Keratinocyte (primary cell): ENCODE data around the gene FEN1. TPM values are rescaled to one million over a fixed set of nuclear protein-coding genes. Genes with fewer than 3 reads are reported as not detected.

Experiments
- DNase-seq: peaks from one replicate; pipeline ENCODE4 v3.0.0-alpha.2; 2011; ENCODE audit warnings: low read depth, missing footprints, low spot score
- FAIRE-seq: peaks from 2 replicates; lab custom pipeline; 2011; peaks lifted over from hg19 to GRCh38; lab: Jason Lieb, UNC
- H2AFZ ChIP-seq: 2 replicates; pipeline ENCODE4 v1.6.0; 2012; ENCODE audit warnings: low read length, control low read depth, inconsistent platforms; ENCODE audit not compliant: control insufficient read depth
- H3K27ac ChIP-seq: 2 replicates; pipeline ENCODE4 v1.5.1; 2011; ENCODE audit warnings: low read length; ENCODE audit not compliant: control insufficient read depth, insufficient read depth
- H3K27me3 ChIP-seq: 3 replicates; pipeline ENCODE4 v1.6.0; 2011; ENCODE audit warnings: low read length; ENCODE audit not compliant: control insufficient read depth, insufficient read depth; ENCODE audit errors: extremely low read depth
- H3K36me3 ChIP-seq, 2 experiments: 2 replicates in 1 of 2; 3 replicates in 1 of 2; pipeline ENCODE4 v1.5.1; 2011; ENCODE audit warnings: low read length in 2 of 2, mild to moderate bottlenecking in 1 of 2; ENCODE audit not compliant: control insufficient read depth in 2 of 2, insufficient read depth in 2 of 2; ENCODE audit errors: extremely low read depth in 1 of 2
- H3K4me1 ChIP-seq: 3 replicates; pipeline ENCODE4 v1.5.1; 2011; ENCODE audit warnings: low read length; ENCODE audit not compliant: control insufficient read depth, insufficient read depth; ENCODE audit errors: extremely low read depth
- H3K4me2 ChIP-seq: 3 replicates; pipeline ENCODE4 v1.6.0; 2011; ENCODE audit warnings: low read depth, low read length; ENCODE audit not compliant: control insufficient read depth, insufficient read depth; ENCODE audit errors: extremely low read depth
- H3K4me3 ChIP-seq, 3 experiments: fragments of 200-600 bp in 1 of 3; sonication (generic) in 1 of 3; 2 replicates in 2 of 3; 3 replicates in 1 of 3; pipeline ENCODE4 v1.5.1; 2011 to 2016; ENCODE audit warnings: low read length in 3 of 3, mild to moderate bottlenecking in 3 of 3, control low read depth in 2 of 3, inconsistent platforms in 1 of 3, low read depth in 1 of 3, mixed read lengths in 1 of 3, mixed run types in 1 of 3, moderate library complexity in 1 of 3; ENCODE audit not compliant: control insufficient read depth in 2 of 3, insufficient read depth in 2 of 3; ENCODE audit errors: extremely low read depth in 1 of 3
- H3K79me2 ChIP-seq: 2 replicates; pipeline ENCODE4 v1.6.0; 2012; ENCODE audit warnings: low read length; ENCODE audit not compliant: control insufficient read depth, insufficient read depth
- H3K9ac ChIP-seq: 3 replicates; pipeline ENCODE4 v1.6.0; 2011; ENCODE audit warnings: low read length; ENCODE audit not compliant: control insufficient read depth, insufficient read depth; ENCODE audit errors: extremely low read depth
- H3K9me1 ChIP-seq: 3 replicates; pipeline ENCODE4 v1.6.0; 2011; ENCODE audit warnings: low read length; ENCODE audit not compliant: control insufficient read depth, insufficient read depth; ENCODE audit errors: extremely low read depth
- H3K9me3 ChIP-seq: 2 replicates; pipeline ENCODE4 v1.5.1; 2012; ENCODE audit warnings: low read depth, low read length; ENCODE audit not compliant: control insufficient read depth
- H4K20me1 ChIP-seq: 3 replicates; pipeline ENCODE4 v1.6.0; 2011; ENCODE audit warnings: low read length; ENCODE audit not compliant: control insufficient read depth, insufficient read depth; ENCODE audit errors: extremely low read depth
- CTCF ChIP-seq, 3 experiments: IDR thresholded peaks in 1 of 3; conservative IDR thresholded peaks in 1 of 3; optimal IDR thresholded peaks in 1 of 3; 2 replicates in 2 of 3; 3 replicates in 1 of 3; pipeline versions ENCODE3 to v1.5.1; 2011; ENCODE audit warnings: low read length in 3 of 3, mild to moderate bottlenecking in 3 of 3, moderate library complexity in 2 of 3, control low read depth in 1 of 3, inconsistent platforms in 1 of 3; ENCODE audit not compliant: insufficient read depth in 2 of 3; ENCODE audit errors: extremely low read depth in 1 of 3
- EZH2 ChIP-seq: IDR thresholded peaks from one replicate; pipeline ENCODE4 v1.6.1; 2012; ENCODE audit warnings: inconsistent platforms, mild to moderate bottlenecking, low read length, moderate library complexity
- dilution Hi-C: fragments of 300-500 bp; cut with MboI; formaldehyde crosslinking; loops from one replicate; pipeline ENCODE4 v1.7.0; 2020; ENCODE audit warnings: low sequenced_read_pairs; ENCODE audit not compliant: extremely low pct_ligation_motif_present
- polyA plus RNA-seq, 5 experiments: library from polyadenylated mRNA; depleted of rRNA in 3 of 5; stranded (reverse) in 3 of 5; stranded (forward) in 1 of 5; unstranded in 1 of 5; fragments of >200 nt; gene quantifications; 1 replicate in 1 of 5; 2 replicates in 3 of 5; 3 replicates in 1 of 5; pipeline versions ENCODE4 v1.2.1 to v1.2.3, GENCODE V29; 2011 to 2012; ENCODE audit warnings: missing spikeins in 2 of 5, low read depth in 1 of 5, low replicate concordance in 1 of 5

The FEN1 gene
- polyA plus RNA-seq, 1 donor (not counting 4 experiments of a cell fraction or from before 2014, with no cell fraction given) = 26.7 TPM

- TF ChIP-seq EZH2 (no peak), CTCF (optimal IDR thresholded peaks at IDR 0.05 in 1 of 3, IDR thresholded peaks at IDR 0.05 in 1 of 3, conservative IDR thresholded peaks at IDR 0.05 in 1 of 3; ENCODE audit: extremely low read depth in 1 of 3, insufficient read depth in 2 of 3, low read length in 3 of 3) (no peak)
- Histone ChIP-seq H3K4me1 (peaks cover 7% of the 10 kb centered on the region), H2AFZ (no peak overlapping the region), H3K9me1 (no peaks in the 10 kb centered on the region), H4K20me1 (peaks cover 4% of the 10 kb centered on the region), H3K27me3 (no peaks in the 10 kb centered on the region), H3K79me2 (peaks cover 20% of the 10 kb centered on the region), H3K27ac (no peak overlapping the region), H3K36me3 (peaks cover 27 to 39% of the 10 kb centered on the region in 2 experiments), H3K9ac (no peak overlapping the region), H3K4me2 (no peak overlapping the region), H3K4me3 (no peak overlapping the region), H3K9me3 (no peaks in the 10 kb centered on the region)
- DNase-seq (no peak), FAIRE-seq (no peak)
- dilution Hi-C loops = no loop called here
These were observed 44.8 kb downstream of the FEN1 start for GRCh38 chr11:61837411-61838005.

GRCh38 chr11:61838501-61838900 lies 45.8 kb downstream of the FEN1 start:
- H3K4me3 ChIP-seq = no peak overlapping the region
- H3K4me2 ChIP-seq = no peak overlapping the region
- dilution Hi-C loops = no loop called here
- H4K20me1 ChIP-seq = no peaks in the 10 kb centered on the region
- H3K4me1 ChIP-seq = peaks cover 7% of the 10 kb centered on the region
- DNase-seq = no peak
- H3K9ac ChIP-seq = no peak overlapping the region
- no peaks in the 10 kb centered on the region for H3K9me1 ChIP-seq
- H3K9me3 ChIP-seq = no peaks in the 10 kb centered on the region
- no peaks in the 10 kb centered on the region for H3K27me3 ChIP-seq
- no peak for TF ChIP-seq CTCF (optimal IDR thresholded peaks at IDR 0.05 in 1 of 3, IDR thresholded peaks at IDR 0.05 in 1 of 3, conservative IDR thresholded peaks at IDR 0.05 in 1 of 3; ENCODE audit: extremely low read depth in 1 of 3, insufficient read depth in 2 of 3, low read length in 3 of 3)
- TF ChIP-seq EZH2 = no peak
- no peak overlapping the region for H3K27ac ChIP-seq
- H2AFZ ChIP-seq = no peak overlapping the region
- peaks cover 32 to 48% of the 10 kb centered on the region in 2 experiments for H3K36me3 ChIP-seq
- H3K79me2 ChIP-seq = peaks cover 10% of the 10 kb centered on the region
- no peak for FAIRE-seq
